CD4-positive, alpha-beta T cell treated with Interleukin-1 beta for 1 hour (primary cell): ENCODE measurements around the gene MTG2.

Experiments
- DNase-seq, 2 donors: peaks; one replicate each; pipeline ENCODE4 v3.0.0-alpha.2; 2020 to 2022

Gene MTG2

GRCh38 chr20:62236766-62237513 is 54.1 kb downstream of the MTG2 start:
- no peak for DNase-seq

GRCh38 chr20:62237514-62237800 is 54.6 kb downstream of the MTG2 start:
- no peak for DNase-seq

- DNase-seq, result peak; percentile 100
Observed at GRCh38 chr20:62237801-62238568, 55.2 kb downstream of the MTG2 start, which contains the start of gene OSBPL2. Gene OSBPL2, plus strand, starts transcription at chr20:62238521. Its CDS starts 17,664 bp downstream, at chr20:62256185.

GRCh38 chr20:62238569-62239277 is 55.9 kb downstream of the MTG2 start:
- no peak for DNase-seq

GRCh38 chr20:62239278-62239879 is 56.6 kb downstream of the MTG2 start:
- no peak for DNase-seq

- no peak for DNase-seq
Observed at GRCh38 chr20:62240020-62240685, 57.3 kb downstream of the MTG2 start.

GRCh38 chr20:62241506-62241905 is 58.7 kb downstream of the MTG2 start:
- no peak for DNase-seq

- no peak for DNase-seq
Observed at GRCh38 chr20:62242176-62242575, 59.3 kb downstream of the MTG2 start.

- DNase-seq, result no peak
Observed at GRCh38 chr20:62243106-62243505, 60.3 kb downstream of the MTG2 start.

- no peak for DNase-seq
Observed at GRCh38 chr20:62243906-62244515, 61.2 kb downstream of the MTG2 start.

- no peak for DNase-seq
Observed at GRCh38 chr20:62244644-62245108, 61.8 kb downstream of the MTG2 start.

GRCh38 chr20:62245911-62246280 is 63.1 kb downstream of the MTG2 start:
- DNase-seq, result no peak

- no peak for DNase-seq
Observed at GRCh38 chr20:62246431-62246830, 63.6 kb downstream of the MTG2 start.

- DNase-seq, result no peak
Observed at GRCh38 chr20:62246872-62247652, 64.2 kb downstream of the MTG2 start.

- DNase-seq, result no peak
Observed at GRCh38 chr20:62248890-62249560, 66.2 kb downstream of the MTG2 start.

- no peak for DNase-seq
Observed at GRCh38 chr20:62252342-62252966, 69.6 kb downstream of the MTG2 start.
